ENCODE results near the gene FSTL4.

Gene FSTL4

DNA sequence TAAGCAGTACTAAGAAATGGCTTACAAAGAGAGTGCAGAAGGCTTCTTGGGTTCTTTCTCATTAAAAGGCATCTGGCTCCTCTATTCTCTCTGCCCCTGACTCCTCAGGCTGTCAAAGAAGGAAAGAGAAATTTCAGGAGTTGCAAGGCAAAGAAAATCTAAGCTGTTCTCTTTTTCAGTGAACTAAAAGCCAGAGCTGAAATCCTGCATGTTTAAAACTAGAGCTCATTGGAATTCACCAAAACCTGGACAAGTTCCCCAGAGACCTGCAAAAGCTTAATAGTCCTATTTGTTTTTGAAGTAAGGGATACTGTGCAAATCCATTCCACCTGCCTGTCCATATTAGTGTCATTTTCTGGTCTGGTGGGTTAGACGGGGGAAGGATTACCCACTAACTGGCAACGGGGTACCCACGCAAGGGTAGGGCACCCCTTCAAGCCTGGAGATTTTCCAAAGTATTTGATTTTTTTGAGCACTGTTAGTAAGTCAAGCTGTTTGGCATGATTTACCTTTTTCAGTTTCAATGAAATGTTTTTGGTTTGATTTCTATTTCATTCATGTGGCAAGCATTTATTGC lies 179.3 kb downstream of the FSTL4 start:
- DNase-seq (ENCODE audit: low read depth in 1 of 2, low spot score in 1 of 2) = no peak

DNA sequence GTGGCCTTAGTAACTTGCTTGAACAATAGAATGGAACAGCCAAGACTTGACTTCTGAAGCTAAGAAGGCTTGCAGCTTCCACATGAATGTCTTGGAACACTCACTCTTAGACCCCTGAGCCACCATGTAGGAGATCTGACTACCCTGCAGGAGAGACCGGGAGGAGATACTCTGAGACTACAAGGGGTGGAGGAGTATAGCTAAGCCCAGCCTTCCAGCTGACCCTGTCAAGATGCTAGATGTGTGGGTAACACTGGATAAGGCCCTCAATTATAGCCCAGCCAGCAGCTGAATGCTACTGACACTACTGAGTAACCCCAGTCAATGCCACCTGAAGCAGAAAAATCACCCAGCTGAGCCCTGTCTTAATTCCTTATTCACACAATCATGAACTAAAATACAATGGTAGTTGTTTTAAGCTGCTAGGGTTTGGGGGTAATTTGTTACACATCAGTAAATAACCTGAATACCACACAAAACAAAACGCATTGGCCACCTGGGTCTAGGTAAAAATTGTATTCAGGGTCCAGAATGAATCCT lies 180.9 kb downstream of the FSTL4 start:
- DNase-seq (ENCODE audit: low read depth in 1 of 2, low spot score in 1 of 2) = no peak

DNA sequence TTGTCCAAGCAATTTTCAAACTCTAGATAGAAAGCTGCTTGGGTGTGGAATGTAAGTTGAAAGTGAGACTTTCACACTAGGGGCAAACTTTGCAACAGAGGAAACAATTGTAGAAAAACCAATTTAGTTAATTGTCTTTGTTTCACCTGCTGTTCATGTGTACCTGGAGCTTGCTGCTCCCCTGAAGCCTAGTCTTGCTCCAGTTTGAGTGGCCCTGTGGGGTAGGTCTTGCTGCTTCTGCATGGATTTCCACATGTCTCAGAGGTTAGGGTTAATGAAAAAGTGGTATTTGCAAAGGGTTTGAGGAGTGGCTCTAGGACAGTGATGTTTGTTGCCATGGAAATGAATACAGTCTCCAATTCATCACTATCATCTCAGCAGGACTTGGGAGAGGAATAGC lies 182.2 kb downstream of the FSTL4 start:
- no peak for DNase-seq (ENCODE audit: low read depth in 1 of 2, low spot score in 1 of 2)

DNA sequence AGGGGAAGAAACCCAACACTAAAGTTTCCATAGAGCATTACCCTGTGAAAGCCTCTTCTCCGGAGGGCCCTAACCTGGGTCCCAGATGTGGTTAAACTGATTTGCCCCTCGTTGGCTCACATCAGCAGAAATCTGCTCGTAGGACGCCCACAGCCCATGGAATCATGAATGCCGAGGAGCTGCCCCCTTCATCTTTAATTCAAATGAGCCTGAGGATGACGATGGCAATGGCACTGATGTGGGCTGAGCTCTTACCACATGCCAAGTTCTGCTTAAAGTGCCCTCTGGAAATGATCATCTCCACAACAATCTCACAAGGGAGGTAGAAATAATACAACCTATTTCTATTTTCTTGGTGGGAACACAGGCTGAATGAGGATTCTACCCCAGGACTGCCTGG lies 183.3 kb downstream of the FSTL4 start:
- no peak for DNase-seq (ENCODE audit: low read depth in 1 of 2, low spot score in 1 of 2)

DNA sequence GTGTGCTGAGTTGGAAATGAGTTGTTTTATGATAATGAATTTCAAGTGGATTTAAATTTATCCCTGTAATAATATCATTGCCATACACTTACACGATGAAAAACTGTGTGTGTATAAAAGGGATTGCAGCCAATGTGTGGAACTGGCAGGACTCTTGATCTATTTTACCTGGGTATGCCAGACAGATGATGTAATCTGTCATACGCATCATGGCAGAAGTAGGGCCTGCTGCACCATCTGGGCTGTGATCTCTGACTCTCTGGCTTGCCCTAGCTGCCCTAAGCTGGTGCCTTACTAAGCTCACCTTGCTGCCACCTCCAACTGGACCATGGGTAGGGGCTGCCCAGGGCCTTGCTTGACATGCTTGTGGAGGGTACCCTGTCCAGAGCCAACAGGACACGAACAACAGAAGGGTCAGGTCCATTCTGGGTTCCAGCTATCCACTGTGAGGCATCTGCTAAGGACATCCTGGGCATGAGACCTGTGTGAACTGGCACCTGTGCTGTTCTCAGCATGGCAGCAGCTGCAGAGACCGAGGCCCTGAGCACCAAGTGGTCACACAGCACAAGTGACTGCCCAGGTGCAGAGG lies 184.2 kb downstream of the FSTL4 start:
- DNase-seq (ENCODE audit: low read depth in 1 of 2, low spot score in 1 of 2) = no peak

DNA sequence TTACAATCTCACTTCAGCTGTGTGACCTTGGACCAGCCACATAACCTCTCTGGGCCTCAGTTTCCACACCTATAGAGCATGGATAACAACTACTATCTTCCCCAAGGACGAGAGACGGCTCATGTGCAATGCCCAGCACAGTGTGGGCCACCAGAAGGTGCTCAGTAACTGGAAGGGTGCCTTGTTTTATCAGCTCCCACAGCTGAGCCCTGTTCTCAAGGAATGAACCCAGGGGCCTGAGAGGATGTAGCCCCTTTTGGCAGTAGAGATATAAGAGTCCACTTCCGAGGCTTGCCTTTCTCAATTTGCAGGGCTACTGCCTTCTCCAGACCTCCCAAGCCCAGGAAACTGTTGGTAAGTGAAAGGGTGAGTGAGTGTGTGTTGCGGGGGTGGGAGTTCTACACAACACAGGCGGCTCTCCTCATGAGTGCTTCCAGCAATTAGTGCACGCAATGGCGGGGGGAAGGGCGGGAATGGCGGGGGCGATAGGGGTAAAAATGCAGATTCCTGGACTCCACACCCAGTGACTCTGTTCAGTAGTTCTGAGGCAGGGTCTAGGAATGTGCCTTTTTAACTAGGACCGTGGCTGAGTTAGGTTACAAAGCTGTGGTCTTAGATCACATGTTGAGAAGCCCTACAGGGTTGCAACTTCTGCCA lies 185.1 kb downstream of the FSTL4 start:
- no peak for DNase-seq (ENCODE audit: low read depth in 1 of 2, low spot score in 1 of 2)

DNA sequence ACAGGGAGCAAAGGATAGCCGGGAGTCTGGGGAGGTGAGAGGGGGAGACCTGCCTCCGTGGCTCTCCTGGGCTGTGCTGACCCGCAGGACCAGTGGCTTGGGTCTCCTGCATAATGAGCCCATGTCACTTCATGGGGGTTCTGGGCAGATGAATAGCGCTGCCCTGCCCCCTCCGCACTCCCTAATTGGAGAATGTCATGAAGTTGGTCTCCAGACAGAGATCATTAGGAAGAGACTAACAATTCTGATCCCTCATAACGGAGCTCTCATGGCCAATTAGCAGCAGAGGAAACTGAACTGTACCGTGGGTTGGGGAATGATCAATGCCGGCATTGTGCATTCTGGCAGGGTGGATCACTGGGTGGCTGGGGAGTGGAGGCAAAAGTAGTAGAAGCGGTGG lies 186.1 kb downstream of the FSTL4 start:
- DNase-seq (ENCODE audit: low read depth in 1 of 2, low spot score in 1 of 2) = no peak

DNA sequence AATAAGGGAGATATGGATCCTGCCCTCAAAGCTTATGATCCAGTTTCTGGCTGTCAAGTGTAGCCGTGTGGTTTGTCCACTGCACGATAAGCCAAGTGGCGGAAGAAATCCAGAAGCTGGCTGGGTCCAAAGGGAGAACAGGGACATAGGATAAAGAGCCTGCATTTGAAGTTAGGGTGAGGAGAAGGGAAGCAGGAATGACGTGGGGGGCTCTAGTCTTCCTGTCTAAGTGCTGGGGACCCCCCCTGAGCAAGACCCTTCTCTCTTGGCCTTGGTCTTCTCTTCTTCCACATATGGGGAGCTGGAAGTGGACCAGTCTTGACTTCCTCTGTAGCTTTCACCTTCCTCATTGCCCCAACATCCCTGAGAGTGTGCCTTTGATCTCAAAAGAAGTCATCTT lies 186.6 kb downstream of the FSTL4 start:
- DNase-seq (ENCODE audit: low read depth in 1 of 2, low spot score in 1 of 2) = no peak

DNA sequence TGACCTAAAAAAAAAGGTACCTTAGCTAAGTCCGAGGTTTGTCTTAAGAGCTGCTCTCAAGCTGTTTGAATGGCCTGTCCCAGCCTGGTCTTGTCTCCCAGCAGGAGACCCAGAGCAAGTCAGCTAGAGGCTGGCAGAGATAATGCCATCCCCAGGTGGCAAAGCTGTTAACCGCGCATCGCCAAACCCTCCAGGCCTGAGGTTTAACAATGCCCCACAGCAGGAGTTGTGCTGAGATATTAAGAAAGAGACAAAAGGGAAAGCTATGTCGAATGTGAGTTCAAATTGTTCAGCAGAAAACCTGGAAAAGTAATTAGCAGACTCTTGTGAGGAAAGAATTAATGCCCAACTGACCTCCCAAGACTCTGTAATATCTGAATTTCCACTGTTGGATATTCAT lies 187.1 kb downstream of the FSTL4 start:
- no peak for DNase-seq (ENCODE audit: low read depth in 1 of 2, low spot score in 1 of 2)

DNA sequence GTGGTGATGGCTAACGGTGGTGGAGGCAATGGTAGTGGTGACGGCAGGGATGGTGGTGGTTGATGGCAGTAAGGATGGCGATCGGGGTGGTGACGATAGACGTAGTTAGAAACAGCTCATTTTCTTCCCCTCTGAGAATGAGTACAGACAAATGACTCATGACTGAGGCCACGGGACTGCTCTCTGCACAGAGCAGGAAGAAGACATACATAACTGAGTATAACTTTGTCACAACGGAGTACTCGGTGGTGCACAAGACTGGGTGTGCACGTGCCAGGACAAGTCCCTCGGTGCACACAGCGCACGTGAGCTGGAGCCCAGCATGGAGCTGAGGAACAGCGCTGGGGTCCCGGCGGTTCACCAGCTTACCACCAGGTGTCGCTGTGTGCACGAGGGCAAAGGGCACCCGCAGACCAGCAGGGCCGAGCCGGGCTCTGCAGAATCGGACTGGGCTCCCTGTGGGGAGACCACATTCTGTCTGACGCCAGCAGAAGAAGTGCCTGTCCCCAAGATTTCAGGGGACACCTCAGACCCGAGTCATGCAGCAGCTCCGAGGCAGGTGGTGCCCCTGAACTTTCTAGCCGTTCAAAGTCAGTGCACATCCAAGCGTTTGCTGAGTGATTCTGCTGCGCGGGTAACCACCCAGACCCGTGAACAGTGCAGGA lies 188.6 kb downstream of the FSTL4 start:
- peak; percentile 45 to 48 for DNase-seq (ENCODE audit: low read depth in 1 of 2, low spot score in 1 of 2)

DNA sequence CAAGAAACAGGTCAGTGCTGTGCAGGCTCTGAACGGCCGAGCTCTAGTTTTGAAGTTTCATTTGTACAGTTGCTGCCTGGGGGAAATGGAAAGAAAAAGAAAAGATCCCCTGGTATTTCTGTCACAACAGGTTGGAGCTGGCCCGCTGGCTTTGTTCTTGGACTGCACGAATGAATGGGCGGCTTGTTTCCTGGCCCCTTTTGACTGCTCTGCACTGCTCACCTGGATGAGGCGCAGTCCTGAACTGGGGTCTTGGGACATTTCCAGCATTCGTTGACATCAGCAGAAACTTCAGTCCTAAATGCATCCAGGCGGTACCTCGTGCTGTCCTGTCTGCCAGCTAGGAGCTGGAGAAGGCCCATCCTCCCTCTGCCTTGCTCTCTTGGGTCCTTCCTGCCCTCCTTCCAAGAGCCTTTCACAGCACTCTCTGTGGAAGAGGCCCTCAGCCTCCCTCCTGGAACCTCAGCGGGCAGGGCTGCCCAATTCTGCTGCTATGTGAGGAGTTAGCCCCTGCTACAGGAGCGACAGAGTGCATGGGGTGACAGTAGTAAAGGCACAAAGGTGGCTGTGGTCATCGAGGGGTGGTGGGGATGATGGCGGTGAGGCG lies 189.2 kb downstream of the FSTL4 start:
- no peak for DNase-seq (ENCODE audit: low read depth in 1 of 2, low spot score in 1 of 2)

DNA sequence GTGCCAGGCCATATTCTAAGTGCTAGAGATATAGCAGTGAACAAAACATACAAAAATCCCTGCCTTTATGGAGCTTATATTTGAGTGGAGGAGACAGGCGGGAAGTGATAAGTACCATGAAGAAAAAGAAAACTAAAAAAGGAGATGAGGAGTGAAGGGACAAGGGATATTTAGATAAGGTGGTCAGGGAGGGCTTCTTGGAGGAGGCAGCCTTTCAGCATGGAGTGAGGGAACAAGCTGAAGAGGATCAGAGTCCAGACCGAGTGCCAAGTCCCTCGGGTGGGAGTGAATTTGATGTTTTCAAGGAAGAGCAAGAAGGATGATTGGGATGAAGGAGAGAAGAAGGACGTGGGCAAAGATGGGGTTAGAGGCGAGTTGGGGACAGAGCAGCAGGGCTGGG lies 190.5 kb downstream of the FSTL4 start:
- DNase-seq (ENCODE audit: low read depth in 1 of 2, low spot score in 1 of 2) = no peak

DNA sequence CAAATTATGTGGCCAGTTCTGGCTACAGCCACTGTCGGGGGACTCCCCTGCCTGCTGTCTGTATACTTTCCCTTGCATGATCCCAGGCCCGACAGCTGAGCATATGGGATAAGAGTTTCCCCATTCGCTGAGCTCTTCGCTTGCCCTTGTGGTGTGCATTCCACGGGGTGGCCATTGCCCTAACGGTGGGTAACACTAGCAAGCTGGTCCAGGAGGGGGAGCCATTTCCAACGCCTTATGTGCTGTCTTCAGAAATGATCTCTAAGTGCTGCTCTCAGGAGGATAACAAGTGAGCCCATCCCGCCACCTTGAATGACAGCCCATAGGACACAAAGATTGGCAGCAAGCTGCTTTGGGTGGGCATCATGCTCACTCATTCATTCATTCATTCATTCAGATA lies 190.9 kb downstream of the FSTL4 start:
- DNase-seq (ENCODE audit: low read depth in 1 of 2, low spot score in 1 of 2) = no peak

DNA sequence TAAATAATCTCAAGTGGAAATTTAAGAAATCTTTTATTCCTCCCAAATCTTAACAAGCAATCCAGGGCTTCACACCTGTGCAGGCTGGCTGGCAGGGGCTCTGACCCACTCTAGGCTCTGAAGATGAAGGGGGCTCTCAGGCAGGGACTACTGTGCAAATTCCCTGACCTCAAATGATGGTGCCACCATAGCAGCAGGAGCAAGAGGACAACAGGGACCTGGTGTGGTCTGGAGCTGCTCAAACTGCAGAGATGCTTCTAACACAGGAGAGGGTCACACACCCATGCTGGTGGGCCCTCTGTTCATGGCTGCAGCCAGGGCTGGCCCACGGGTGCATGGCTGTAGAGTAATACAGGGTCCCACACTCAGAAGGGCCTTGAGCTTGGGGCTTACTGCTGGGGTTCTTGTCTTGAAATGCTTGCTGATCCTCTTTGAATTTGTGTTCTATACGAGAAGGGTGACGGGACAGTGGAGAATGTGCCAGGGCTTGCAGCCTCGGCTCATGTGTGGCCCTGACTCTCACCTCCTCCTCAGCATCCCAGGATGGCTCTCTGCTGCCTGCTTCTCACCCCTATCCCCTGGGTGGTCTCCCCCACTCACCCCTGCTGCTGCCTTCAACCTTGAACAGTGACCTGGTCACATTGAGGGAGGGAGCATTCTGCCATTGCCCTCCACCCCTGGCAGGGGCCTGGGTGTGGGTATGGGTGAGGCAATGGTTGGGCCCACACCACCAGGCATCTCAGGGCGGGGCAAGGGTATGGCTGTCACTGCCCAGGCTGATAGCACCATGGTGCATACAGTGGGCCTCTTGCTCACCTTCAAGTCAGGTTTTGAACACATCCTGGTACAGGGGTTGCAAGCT lies 191.7 kb downstream of the FSTL4 start:
- DNase-seq (ENCODE audit: low read depth in 1 of 2, low spot score in 1 of 2) = no peak

DNA sequence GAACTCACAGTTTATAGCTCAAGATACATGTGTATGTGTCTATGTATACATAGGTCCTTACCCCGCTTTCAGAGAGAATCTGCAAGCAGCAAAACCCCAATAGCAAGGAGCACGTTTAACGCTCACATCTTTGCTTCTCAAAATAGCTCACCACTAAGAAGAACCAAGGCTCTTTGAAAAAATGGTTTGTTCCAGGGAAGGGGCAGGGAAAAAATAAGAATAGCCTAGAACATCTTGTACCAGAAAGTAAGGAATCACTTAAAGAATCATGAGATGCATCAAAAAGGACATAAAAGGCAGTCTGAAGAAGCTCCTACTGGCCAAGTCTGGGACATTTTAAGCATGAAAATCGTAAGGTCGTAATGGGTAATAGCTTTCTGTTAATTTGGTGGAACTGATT lies 196.4 kb downstream of the FSTL4 start:
- no peak for DNase-seq (ENCODE audit: low read depth in 1 of 2, low spot score in 1 of 2)

DNA sequence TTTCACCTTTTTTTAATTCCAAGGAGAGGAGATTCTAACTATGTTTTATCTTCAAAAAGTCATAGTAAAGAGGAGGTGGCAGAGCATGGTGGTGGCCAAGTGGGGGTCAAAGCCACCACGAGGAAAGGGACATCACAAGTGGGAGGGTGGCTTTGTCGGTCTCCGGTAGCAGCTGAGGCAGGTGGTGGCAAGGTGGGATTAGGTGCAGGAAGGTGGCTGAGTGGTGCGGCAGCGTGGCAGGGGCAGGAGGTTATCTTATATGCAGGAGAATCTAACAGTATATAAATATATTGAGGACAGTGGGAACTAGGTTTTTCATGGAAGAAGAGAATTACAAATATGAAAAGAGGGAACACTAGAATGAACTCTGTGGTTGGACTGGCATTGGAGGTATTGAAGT lies 196.8 kb downstream of the FSTL4 start:
- DNase-seq (ENCODE audit: low read depth in 1 of 2, low spot score in 1 of 2) = no peak

DNA sequence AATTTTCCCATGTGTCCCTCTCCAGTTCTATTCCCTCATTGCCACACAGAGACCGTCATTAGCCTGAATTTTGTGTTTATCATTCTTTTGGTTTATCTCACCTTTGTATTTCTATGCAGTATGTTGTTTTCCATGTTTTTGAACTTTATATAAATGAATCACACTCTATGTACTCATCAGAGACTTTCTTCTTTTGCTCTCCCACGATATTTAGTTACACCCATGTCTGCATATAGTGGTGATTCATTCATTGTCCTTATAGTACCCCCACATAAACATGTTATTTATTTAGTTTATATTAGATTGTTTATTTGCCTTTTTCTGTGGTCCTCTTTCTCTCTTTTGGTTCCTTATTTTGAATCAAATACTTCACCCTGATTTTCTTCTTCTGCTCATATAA lies 199.7 kb downstream of the FSTL4 start:
- no peak for DNase-seq (ENCODE audit: low read depth in 1 of 2, low spot score in 1 of 2)

DNA sequence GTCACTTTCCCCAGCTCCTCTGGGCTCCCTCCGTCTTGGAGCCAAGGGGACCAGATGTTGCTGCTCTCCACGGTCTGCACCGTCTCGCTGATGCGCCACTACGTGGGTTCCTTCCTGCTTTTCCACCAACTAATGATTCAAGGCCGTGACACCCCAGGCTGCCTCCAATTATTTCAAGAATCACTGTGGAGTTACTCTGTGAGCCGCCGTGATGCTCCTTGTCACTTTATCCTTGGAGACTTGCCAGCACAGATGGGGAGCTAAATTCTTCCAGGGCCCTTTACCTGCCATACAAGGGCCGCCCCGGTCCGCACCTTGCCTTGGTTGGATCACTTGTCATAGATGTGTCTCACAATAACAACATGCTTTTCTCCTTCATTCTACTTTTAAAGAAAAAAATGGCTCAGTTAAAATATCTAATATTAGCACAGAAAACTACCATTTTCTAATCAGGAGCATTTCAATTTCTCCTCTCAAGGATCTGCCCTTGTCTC lies 202.0 kb downstream of the FSTL4 start:
- DNase-seq (ENCODE audit: low read depth in 1 of 2, low spot score in 1 of 2) = no peak

DNA sequence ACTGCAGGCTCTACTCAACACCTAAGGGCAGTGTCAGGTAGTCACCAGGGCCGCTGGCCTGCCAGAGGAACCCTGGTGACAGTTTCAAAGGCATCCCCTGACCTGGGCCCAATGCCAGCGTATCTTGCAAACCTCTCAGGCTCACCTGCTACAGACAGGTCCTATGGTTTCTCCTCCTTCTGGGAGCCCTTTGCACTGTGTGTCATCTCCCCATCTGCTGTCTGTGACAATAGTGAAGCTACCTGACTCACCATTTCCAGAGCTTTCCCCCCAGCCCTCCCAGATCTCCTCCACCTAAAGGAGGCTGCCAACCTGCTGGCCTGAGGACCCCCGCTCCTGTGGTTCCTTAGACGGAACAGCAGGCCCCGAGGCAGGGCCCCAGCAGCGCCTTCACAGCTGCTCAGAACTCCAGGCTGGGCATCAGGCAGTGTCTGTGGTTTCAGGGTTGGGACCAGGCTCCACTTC lies 203.1 kb downstream of the FSTL4 start:
- DNase-seq (ENCODE audit: low read depth in 1 of 2, low spot score in 1 of 2) = no peak

DNA sequence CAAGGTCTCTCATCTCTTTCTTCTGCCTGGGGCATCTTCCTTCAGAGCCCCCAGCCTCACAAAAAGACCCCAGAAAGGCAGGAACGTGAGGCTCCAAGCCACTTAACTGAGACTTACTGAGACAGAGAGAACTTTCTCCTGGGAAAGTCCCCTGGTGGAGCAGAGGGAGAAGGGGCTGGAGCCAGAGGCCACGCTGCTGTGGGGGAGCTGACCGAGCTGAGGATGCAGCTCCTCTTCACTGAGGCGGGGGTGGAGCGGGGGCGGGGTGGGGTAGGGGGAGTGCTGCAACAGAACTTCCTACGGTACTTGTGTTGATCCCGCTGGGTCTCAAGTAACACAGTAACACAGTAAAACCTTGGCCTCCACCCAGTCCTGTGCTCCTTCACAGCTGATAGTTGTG lies 204.0 kb downstream of the FSTL4 start:
- DNase-seq (ENCODE audit: low read depth in 1 of 2, low spot score in 1 of 2) = no peak

All from activated T-helper 1 cell treated with anti-CD3 and anti-CD28 coated beads, Interleukin-2, amount 50 U/mL, for 16 hours (primary cell).